HG02588 (cell line): ENCODE data around the gene CYTL1.
"Not testable (repeated sequence)": the region's sequence is repeated elsewhere in the genome, so short reads cannot be mapped to it uniquely, and the experiment has no call there.

Experiments
- ATAC-seq: cut with Tn5 transposase; IDR thresholded peaks from one replicate; pipeline ENCODE4 v1.9.1; 2021; ENCODE audit warnings: mild to moderate bottlenecking, moderate library complexity; ENCODE audit not compliant: unreplicated experiment

Gene CYTL1, protein sequence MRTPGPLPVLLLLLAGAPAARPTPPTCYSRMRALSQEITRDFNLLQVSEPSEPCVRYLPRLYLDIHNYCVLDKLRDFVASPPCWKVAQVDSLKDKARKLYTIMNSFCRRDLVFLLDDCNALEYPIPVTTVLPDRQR

DNA sequence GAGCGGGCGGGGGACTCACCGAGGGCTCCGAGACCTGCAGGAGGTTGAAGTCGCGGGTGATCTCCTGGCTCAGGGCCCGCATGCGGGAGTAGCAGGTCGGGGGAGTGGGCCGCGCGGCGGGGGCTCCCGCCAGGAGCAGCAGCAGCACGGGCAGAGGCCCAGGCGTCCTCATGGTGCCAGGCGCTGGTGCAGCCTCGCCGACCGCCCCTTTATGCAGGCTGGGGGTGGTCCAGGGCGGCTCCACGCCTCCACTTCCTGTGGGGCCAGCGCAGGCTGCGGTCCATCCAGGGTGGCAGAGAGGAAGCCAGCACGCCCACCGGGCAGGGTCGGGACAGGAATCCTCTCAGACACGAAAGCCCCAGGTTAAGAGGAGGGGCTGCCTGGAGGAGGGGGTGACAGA, at the start of gene CYTL1:
Gene CYTL1 (minus strand): TSS at position 185 of the 400 bp plus-strand sequence. CDS start 13 bp downstream, at position 172.
- no peak for ATAC-seq

DNA sequence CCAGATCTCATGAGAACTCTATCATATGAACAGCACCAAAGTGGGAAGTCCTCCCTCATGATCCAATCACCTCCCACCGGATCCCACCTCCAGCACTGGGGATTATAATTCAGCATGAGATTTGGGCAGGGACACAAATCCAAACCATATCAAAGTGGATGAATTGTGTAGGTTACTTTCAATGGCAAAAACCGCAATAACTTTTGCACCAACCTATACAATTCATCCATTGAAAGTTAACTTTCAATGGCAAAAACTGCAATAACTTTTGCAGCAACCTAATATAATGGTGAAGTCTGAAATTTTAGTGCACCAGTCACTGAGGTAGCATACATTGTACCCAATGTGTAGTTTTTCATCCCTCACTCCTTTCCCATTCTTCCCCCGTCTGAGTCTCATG, 48.6 kb upstream of the CYTL1 start:
- ATAC-seq, result no peak

GRCh38 chr4:5066968-5067367, 47.7 kb upstream of the CYTL1 start:
- not testable (repeated sequence) for ATAC-seq

GRCh38 chr4:5066101-5066500, 46.8 kb upstream of the CYTL1 start:
- ATAC-seq, result no peak

DNA sequence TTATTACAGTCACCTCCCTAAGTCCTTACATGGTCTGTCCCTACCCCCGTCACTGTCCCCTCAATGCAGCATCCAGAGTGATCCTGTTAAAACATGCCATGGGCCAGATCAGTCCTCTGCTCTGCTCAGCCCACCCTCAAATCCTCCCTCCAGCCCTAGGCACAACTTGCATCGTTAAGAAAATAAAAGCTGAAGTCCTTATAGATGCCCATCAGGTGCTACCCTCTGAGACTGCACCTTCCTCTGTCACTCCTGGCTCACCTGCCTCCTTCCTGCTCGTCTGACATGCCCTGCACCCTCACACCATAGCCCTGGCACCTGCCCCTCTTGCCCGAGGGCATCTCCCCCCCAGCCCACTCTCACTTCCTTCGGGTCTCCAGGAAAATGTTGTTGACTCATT, 36.2 kb upstream of the CYTL1 start:
- no peak for ATAC-seq

DNA sequence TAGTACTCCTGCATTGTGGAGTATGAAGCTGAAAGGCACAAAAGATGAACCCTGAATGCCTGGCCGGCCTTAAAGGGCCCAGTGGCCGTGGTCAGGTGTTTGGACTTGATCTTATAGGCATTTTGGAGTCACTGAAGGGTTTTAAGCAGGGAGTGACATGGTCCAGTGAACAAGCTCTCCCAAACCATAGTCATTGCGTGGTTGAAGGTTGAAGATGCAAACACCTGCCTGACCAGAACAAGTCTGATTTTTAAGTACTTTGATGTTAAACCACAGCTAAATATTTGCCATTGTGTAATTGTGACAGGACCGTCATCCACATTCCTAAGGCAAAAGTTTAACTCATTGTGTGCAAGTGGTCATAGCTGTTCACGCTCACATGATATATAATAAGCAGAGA, 35.3 kb upstream of the CYTL1 start:
- no peak for ATAC-seq

DNA sequence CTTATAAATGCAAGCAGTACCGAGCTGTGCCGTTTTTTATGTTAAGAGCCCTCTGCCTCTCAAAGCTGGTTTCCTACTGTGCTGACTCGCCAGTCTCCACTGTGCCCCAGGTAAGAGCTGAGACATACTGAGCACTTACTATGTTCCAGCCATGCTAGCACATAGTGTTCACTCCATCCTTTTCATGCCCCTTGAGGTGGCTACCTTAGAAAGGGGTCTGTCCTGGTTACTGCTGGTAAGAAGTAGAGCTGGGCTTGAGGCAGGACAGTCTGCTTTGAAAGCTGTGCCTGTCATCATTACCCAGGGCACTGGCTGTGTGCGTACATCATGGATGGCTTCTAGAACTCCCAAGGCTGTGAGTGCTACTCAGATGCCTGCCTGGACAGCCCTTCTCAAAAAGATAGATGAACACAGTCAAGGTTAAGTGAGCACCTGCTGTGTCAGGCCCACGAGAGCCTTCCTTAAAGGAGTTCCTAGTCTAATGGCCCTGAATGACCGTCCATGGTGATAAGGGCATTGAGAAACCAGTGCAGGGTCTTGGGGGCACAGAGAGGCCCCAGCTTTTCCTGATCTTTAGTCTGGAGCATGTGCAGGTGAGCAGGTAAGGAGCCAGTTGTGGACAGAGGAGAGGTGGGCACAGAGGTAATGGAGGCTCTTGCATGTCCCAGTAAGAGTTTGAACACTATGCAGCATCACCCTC, 33.6 kb upstream of the CYTL1 start:
- no peak for ATAC-seq

- no peak for ATAC-seq
These were observed 33.0 kb upstream of the CYTL1 start for GRCh38 chr4:5052204-5052702.

GRCh38 chr4:5051278-5052203, 32.3 kb upstream of the CYTL1 start, which contains the start of gene STK32B:
TSS of gene STK32B (plus strand) at chr4:5051480.
- no peak for ATAC-seq

GRCh38 chr4:5050520-5051277, 31.4 kb upstream of the CYTL1 start:
- ATAC-seq, result no peak

DNA sequence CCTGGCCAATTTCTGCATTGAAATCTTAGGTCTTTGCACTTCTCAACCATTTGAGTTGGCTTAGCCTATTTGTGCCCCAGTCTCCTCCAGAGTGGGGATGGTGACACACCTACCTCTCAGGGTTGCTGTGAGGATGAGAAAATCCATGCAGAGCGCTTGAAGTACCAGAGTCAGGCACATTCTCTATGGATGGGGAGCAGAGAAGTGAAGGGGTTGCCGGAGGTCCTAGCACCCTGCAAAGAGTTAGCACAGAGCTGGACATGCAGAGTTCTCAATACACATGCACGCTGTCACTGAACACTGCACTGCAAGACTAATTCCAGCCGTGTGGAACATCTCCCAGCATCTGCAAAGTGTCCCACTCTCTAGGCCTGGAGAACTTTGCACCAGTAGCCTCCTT, 29.5 kb upstream of the CYTL1 start:
- ATAC-seq, result no peak

- ATAC-seq, result no peak
These were observed 25.8 kb upstream of the CYTL1 start for GRCh38 chr4:5045097-5045496.

DNA sequence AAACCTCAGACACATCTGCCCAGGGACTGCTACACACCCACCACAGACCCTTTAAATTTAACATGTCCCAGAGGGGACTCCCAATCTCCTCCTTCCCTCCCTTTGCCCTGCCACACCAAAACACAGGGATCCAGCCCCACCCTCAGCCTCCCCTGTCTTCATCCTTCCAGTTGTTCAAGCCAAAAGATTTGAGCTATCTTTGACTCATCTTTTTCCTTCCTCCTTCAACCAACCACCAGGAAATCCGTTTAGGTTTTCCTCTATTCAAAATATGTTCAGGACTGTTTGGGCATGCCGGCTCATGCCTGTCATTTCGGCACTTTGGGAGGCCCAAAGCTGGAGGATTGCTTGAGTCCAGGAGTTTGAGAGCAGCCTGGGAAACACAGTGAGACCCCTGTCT, 25.1 kb upstream of the CYTL1 start:
- no peak for ATAC-seq

- no peak for ATAC-seq
These were observed 24.3 kb upstream of the CYTL1 start for GRCh38 chr4:5043579-5043978.

DNA sequence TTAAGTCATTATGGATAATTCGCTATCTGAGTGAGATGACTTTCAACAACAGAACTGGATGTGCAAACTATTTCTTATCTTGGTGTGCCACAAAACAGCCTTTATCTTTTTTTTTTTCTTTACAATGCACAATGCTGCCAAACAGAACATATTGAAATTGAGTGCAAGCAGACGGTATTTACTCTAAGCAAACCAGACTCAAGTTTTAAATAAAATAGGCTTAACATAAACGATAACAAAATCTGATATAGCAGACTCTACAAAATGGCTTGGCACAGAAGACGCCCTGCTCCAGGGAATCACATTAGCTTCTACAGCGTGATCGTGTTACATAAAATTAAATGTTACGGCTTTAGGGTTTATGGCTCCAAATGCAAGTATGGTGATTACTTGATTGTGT, 22.4 kb upstream of the CYTL1 start:
- no peak for ATAC-seq

DNA sequence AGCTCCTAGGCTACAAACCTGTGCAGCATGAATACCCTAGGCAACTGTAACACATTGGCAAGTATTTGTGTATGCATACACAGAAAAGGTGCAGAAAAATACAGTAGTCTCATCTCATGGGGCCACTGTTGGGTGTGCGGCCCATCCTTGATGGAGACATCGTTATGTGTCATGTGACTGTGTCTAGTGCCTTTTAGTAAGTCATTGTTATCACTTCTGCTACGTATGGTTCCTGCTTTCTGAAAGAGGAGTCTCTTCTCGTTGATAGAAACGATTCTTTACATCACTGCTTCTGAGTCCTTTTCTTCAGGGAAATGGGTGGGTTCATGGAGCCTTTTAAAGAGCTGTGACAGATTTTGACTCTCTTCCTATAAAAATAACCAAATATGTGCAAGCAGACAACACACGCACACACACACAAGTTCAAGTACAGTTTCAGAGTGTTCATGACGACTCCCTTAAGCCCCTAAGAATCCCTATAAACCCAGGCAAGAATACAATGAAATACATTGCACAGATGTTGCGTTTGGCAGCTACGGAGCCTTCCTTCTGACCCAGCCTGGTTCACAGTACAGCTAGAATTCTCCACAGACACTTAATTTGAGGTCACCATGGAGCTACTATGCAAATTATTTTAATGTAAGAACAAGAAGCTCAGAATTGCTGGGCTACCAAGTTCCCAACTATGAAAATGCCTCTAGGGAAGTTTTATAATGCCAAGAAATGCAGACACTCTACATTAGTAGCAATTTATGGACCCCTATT, 21.8 kb upstream of the CYTL1 start:
- ATAC-seq, result no peak

DNA sequence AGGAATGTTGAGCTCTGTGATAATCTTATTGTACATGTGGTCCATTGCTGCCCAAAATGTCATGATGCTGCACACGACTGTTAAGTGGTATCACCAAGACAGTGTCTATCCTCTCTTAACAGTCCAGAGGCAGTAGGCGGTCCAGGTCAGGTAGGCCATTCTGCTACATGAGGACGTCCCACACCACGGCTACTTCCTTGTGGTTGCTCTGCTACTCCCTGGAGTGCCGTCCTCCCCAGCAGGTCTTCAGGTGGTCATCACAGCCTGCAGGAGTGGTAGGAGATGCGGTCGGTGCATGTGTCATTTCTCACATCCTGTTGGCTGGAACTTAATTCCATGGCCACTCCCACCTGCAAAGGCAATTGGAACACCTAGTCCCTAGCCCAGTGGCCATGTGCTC, 20.5 kb upstream of the CYTL1 start:
- no peak for ATAC-seq

DNA sequence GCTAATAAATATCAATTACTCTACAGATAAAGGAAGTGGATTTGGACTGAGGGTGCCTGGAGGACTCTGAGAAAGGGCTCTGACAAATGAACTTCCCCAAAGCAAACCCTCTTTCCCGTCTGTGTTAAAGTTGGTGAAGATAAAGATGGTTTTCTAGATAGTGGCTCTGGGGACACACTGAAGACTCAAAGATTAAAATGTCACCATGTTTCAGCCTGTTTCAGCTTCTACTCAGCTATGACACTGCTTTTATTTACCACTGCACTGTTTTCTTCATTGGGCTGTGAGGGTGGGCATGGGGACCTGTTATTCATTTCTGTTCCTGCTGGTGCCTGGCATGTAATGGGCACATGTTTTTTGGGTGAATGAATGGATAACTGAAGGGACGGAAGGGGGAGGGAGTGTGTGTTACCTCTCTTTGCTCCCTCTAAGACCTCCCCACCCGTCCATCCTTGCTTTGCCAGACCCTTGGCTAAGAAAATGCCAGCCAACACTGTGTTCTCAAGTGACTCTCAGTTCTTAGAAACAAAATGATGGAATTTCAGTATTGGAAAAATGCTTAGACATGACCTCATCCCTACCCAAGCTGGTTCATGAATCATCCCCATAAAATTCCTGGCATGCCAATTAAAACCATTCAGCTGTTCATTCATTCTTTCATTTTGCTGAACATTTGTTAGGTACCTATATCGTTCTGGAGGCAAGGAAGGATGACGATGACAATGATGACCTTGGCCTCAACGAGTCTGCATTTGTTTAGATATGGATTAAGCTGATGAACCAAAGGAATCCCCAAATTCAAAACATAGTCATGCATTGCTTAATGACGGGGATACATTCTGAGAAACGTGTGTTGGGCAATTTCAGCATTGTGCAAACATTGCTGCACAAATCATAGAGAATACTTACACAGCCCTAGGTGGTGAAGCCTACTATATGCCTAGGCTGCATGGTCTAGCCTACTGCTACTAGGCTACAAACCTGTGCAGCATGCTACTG, 18.6 kb upstream of the CYTL1 start:
- no peak for ATAC-seq

DNA sequence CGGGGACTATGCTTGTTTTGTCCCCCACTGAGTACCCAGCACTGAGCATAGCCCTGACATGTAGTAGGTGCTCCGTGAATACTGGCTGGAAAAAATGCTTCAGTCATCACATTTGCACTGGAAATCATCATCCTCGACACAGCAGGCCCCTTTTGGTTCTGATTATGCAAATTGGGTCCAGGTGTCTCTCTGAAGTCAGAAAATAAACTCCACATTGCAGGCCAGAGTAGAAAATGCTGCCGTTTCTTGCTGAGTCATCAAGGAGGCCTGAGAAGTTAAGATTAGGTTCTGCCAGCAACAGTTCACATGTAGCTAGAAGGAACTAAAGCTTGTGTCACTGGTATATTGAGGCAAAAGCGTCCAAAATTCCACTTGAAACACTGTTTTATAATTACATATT, 17.0 kb upstream of the CYTL1 start:
- ATAC-seq, result no peak
